Osteoblast (primary cell): ENCODE results near the gene KIF2A. TPM values are rescaled to one million over a fixed set of nuclear protein-coding genes. Genes with fewer than 3 reads are reported as not detected.
A peak's percentile ranks its signal among the peaks of the same experiment; 100 is the strongest.

Source experiments
- DNase-seq: peaks from one replicate; pipeline ENCODE4 v3.0.0; 2011; ENCODE audit warnings: low spot score, mixed read lengths; ENCODE audit not compliant: insufficient read length; ENCODE audit errors: missing footprints
- H2AFZ ChIP-seq: 2 replicates; pipeline ENCODE4 v1.6.0; 2011; ENCODE audit warnings: mild to moderate bottlenecking, low read length
- H3K27ac ChIP-seq: 2 replicates; pipeline ENCODE4 v1.5.1; 2011; ENCODE audit warnings: mild to moderate bottlenecking, low read depth, low read length, moderate library complexity
- H3K27me3 ChIP-seq: 2 replicates; pipeline ENCODE4 v1.6.0; 2012; ENCODE audit warnings: mild to moderate bottlenecking, control low read depth, inconsistent platforms, low read length, moderate library complexity; ENCODE audit not compliant: insufficient read depth
- H3K36me3 ChIP-seq: 2 replicates; pipeline ENCODE4 v1.5.1; 2011; ENCODE audit warnings: mild to moderate bottlenecking, low read length, control low read depth, moderate library complexity; ENCODE audit not compliant: insufficient read depth
- H3K4me1 ChIP-seq: 2 replicates; pipeline ENCODE4 v1.5.1; 2011; ENCODE audit warnings: mild to moderate bottlenecking, low read length, control low read depth, moderate library complexity; ENCODE audit not compliant: insufficient read depth
- H3K4me2 ChIP-seq: 2 replicates; pipeline ENCODE4 v1.6.0; 2011; ENCODE audit warnings: mild to moderate bottlenecking, low read length; ENCODE audit not compliant: insufficient read depth
- H3K4me3 ChIP-seq: fragments of 200-600 bp; sonication (generic); 3 replicates; pipeline ENCODE4 v1.5.1; 2012; ENCODE audit warnings: mild to moderate bottlenecking, low read length, inconsistent platforms; ENCODE audit not compliant: insufficient read depth
- H3K79me2 ChIP-seq: 2 replicates; pipeline ENCODE4 v1.6.0; 2012; ENCODE audit warnings: mild to moderate bottlenecking, low read length, control low read depth, inconsistent platforms; ENCODE audit not compliant: insufficient read depth
- H3K9me3 ChIP-seq: 2 replicates; pipeline ENCODE4 v1.5.1; 2011; ENCODE audit warnings: low read depth, low read length, control low read depth
- H4K20me1 ChIP-seq: 2 replicates; pipeline ENCODE4 v1.6.0; 2012; ENCODE audit warnings: mild to moderate bottlenecking, low read length, control low read depth; ENCODE audit not compliant: insufficient read depth
- CTCF ChIP-seq: IDR thresholded peaks from 2 replicates; pipeline ENCODE4 v1.5.1; 2011; ENCODE audit warnings: mild to moderate bottlenecking, low read depth, low read length, moderate library complexity; ENCODE audit errors: extremely low read depth
- total RNA-seq: library from RNA; depleted of rRNA; stranded (reverse); fragments of >200 nt; gene quantifications from 2 replicates; pipeline ENCODE4 v1.2.3, GENCODE V29; 2012

The KIF2A gene
- total RNA-seq, 1 donor = 52.8 TPM

DNA sequence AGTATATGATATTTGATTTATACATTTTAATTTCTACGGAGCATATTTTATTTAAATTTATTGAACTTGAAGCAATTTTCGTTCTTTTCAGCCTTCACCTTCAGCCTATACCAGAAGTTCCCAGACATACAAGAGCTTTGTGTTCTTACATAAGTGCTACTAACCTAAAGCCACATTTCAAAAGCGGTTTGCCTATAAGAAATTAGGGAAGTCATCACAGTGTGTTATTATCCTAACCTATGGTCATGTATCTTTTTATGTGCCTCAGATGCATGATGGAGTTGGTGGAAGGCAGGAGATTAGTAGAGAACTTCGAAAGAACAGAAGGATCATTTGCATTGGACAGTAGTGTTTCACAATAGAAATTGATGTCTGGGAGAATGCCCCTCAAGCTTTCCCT, 3.1 kb downstream of the KIF2A start:
- TF ChIP-seq CTCF = no peak
- peaks cover 26% of the 10 kb centered on the region for H3K4me1 ChIP-seq
- H3K36me3 ChIP-seq = no peaks in the 10 kb centered on the region
- peaks cover 78% of the 10 kb centered on the region for H3K79me2 ChIP-seq
- H3K27ac ChIP-seq = no peak overlapping the region
- H3K4me3 ChIP-seq = no peak overlapping the region
- H4K20me1 ChIP-seq = peaks cover 33% of the 10 kb centered on the region
- no peak overlapping the region for H3K4me2 ChIP-seq
- H3K27me3 ChIP-seq = no peaks in the 10 kb centered on the region
- DNase-seq = no peak
- no peak overlapping the region for H2AFZ ChIP-seq
- H3K9me3 ChIP-seq = no peaks in the 10 kb centered on the region

DNA sequence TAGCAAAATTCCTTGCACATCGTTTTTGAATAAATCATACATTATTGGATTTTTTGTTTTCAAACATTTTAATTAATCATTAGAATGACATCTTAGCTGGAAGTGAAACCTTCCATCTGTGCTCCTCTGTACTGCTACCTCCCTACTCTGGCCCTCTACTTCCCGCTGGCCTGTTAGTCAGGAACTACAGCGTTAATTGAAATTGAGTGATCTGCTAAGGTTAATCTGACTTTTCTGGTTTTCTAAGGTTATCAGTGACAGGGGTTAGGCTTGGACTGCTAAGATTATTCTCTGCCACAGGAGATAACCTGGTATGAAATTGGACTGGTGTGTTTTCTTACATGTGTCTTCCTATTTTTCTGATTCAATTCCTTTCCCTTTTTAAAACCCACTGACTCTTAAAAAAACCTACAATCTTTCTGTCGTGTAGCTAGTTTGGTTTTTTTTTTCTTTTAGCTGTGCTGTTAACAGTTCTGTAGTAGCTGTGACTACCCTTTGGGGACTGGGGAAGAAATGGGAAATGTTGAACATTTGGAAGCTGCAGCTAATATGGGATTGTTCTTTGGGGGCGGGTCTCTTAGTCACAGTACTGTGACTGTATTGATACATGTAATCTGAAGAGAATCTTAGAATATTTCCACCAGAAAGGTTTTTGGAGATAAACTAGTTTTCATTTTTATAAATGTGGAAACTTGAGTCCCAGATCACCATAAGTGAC, 4.6 kb downstream of the KIF2A start:
- Histone ChIP-seq H3K27me3 (no peaks in the 10 kb centered on the region), H3K4me2 (no peak overlapping the region), H3K79me2 (peaks cover 93% of the 10 kb centered on the region), H2AFZ (no peak overlapping the region), H3K9me3 (no peaks in the 10 kb centered on the region), H3K4me3 (no peak overlapping the region), H4K20me1 (peaks cover 37% of the 10 kb centered on the region), H3K36me3 (no peaks in the 10 kb centered on the region), H3K4me1 (peaks cover 22% of the 10 kb centered on the region), H3K27ac (peak overlapping the region; percentile 5)
- no peak for DNase-seq
- no peak for TF ChIP-seq CTCF

DNA sequence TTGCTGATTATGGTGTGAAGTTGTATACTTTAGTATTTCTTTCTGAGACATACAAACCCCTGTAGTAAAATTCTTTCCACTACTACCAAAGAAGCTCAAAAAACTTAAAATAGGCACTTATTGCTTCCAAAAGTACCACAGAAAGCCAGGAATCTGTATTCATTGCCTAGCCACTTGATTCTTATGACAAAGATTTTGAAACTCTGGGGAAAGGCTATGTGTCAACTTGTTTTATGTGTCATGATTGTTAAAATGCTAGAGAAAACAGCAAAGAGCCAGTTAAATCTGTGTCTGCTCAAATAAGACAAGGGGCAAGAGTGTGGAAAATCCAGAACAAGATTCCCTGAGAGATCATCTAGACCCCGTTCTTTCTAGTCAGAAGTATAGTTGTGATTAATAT, 6.0 kb downstream of the KIF2A start:
- no peak for DNase-seq

DNA sequence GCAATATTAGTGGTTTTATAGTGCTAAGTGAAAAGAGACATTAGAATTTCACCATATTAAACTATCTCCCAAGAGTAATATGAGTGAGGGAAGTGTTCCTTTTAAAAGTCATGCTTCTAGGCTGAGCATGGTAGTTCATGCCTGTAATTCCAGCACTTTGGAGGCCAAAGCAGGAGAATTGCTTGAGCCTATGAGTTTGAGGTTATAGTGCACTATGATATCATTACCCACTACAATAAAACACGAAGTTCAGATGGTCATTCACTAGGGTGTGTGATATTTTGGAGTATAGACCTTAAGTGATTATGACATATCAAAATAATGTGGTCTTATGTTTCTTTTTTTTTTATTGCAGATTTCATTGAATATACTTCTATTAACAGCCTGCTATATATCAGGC, 6.7 kb downstream of the KIF2A start:
- no peaks in the 10 kb centered on the region for H3K9me3 ChIP-seq
- H2AFZ ChIP-seq = no peak overlapping the region
- H3K79me2 ChIP-seq = peaks cover 99% of the 10 kb centered on the region
- peaks cover 55% of the 10 kb centered on the region for H4K20me1 ChIP-seq
- TF ChIP-seq CTCF = no peak
- no peak overlapping the region for H3K4me3 ChIP-seq
- H3K27ac ChIP-seq = peak overlapping the region; percentile 7
- no peak overlapping the region for H3K4me2 ChIP-seq
- H3K36me3 ChIP-seq = no peaks in the 10 kb centered on the region
- no peaks in the 10 kb centered on the region for H3K27me3 ChIP-seq
- DNase-seq = no peak
- peaks cover 21% of the 10 kb centered on the region for H3K4me1 ChIP-seq

More for the DNA sequence above, 6.0 kb downstream of the KIF2A start:
- Histone ChIP-seq H3K9me3 (no peaks in the 10 kb centered on the region), H3K36me3 (no peaks in the 10 kb centered on the region), H3K27ac (peak overlapping the region; percentile 17), H2AFZ (no peak overlapping the region), H3K27me3 (no peaks in the 10 kb centered on the region), H3K4me2 (peak overlapping the region; percentile 16), H4K20me1 (peaks cover 50% of the 10 kb centered on the region), H3K79me2 (peaks cover 99% of the 10 kb centered on the region), H3K4me1 (peaks cover 21% of the 10 kb centered on the region), H3K4me3 (no peak overlapping the region)
- no peak for TF ChIP-seq CTCF
